Activated CD4-positive, alpha-beta T cell treated with anti-CD3 and anti-CD28 coated beads for 36 hours (primary cell): ENCODE measurements around the gene TXNDC15. TPM values are rescaled to one million over a fixed set of nuclear protein-coding genes. Genes with fewer than 3 reads are reported as not detected.
"Not testable (repeated sequence)": the region's sequence is repeated elsewhere in the genome, so short reads cannot be mapped to it uniquely, and the experiment has no call there.

Experiments used
- ATAC-seq: fragments of 200-7000 bp; cut with Tn5 transposase; one replicate; pipeline ENCODE4 v1.10.0; 2021; ENCODE audit warnings: mild to moderate bottlenecking, moderate library complexity
- CTCF ChIA-PET: fragments of 350-600 bp; sonication (Branson Sonifier 250); formaldehyde crosslinking; loops from one replicate; lab custom pipeline; 2021; ENCODE audit warnings: antibody characterized with exemption; lab: Charles Lee
- POLR2A ChIA-PET: fragments of 350-600 bp; sonication (Branson Sonifier 250); formaldehyde crosslinking; loops from one replicate; lab custom pipeline; 2021; ENCODE audit warnings: antibody characterized with exemption, inconsistent platforms; lab: Charles Lee
- DNase-seq: peaks from one replicate; pipeline ENCODE4 v3.0.0-alpha.2; 2020
- H3K27ac Mint-ChIP-seq: one replicate; pipeline ENCODE4 v1.8.0; 2021; ENCODE audit warnings: mixed read lengths
- H3K27me3 Mint-ChIP-seq: one replicate; pipeline ENCODE4 v1.8.0; 2021; ENCODE audit warnings: mixed read lengths
- H3K36me3 Mint-ChIP-seq: one replicate; pipeline ENCODE4 v1.8.0; 2021; ENCODE audit warnings: low read depth, mixed read lengths
- H3K4me1 Mint-ChIP-seq: one replicate; pipeline ENCODE4 v1.8.0; 2021; ENCODE audit warnings: mixed read lengths
- H3K4me3 Mint-ChIP-seq: one replicate; pipeline ENCODE4 v1.8.0; 2021; ENCODE audit warnings: mild to moderate bottlenecking, moderate library complexity, mixed read lengths
- H3K9me3 Mint-ChIP-seq: one replicate; pipeline ENCODE4 v1.8.0; 2021; ENCODE audit warnings: low read depth, mixed read lengths
- intact Hi-C, 2 experiments: fragments of 100-400 bp; cut with DNase I in 1 of 2; cut with micrococcal nuclease in 1 of 2; formaldehyde crosslinking; loops; one replicate each; pipeline versions ENCODE4 v1.14.2 to v1.15.1; 2022 to 2024; cut with DNase I, micrococcal nuclease
- total RNA-seq, 2 experiments: library from RNA; stranded (reverse); gene quantifications; one replicate each; pipeline ENCODE4 v1.2.3, GENCODE V29; 2021

The TXNDC15 gene
- 10 to 100 TPM; 16.6 to 29.1 TPM for total RNA-seq

GRCh38 chr5:134873987-134874830, at the start of gene TXNDC15:
TSS of gene TXNDC15 (plus strand) at chr5:134874371. CDS start at chr5:134874428, 57 bp downstream.
- ChIA-PET POLR2A (interaction anchor here (1.0 to 1.2 kb wide), 5 partner anchors 17 to 33 kb away, joined by 3 to 7 read pairs (median 3); partner anchors contain the start of genes C5orf24 and PCBD2), CTCF (interaction anchor here (0.8 to 2.2 kb wide), 4 partner anchors 12 to 136 kb away, joined by 3 to 11 read pairs (median 4); partner anchors contain the start of genes CAMLG and PCBD2)
- peak; percentile 90 for DNase-seq
- H3K4me1 Mint-ChIP-seq: peaks cover 37% of the 10 kb centered on the region
- H3K36me3 Mint-ChIP-seq: peaks cover 10% of the 10 kb centered on the region
- peak; percentile 83 for ATAC-seq
- no peaks in the 10 kb centered on the region for H3K27me3 Mint-ChIP-seq
- peak within 1 kb of the TSS; percentile 97 for H3K27ac Mint-ChIP-seq
- no peaks in the 10 kb centered on the region for H3K9me3 Mint-ChIP-seq
- intact Hi-C loops: loop anchor here (1.0 to 10.0 kb wide), 10 partner anchors 29 to 649 kb away; partner anchors contain the start of genes C5orf24 (in 2 of the 2), CAMLG (in 1 of the 2), DDX46 (in 1 of the 2) and JADE2 (in 1 of the 2)
- H3K4me3 Mint-ChIP-seq: peak within 1 kb of the TSS; percentile 88

- CTCF ChIA-PET: interaction anchor here (0.7 kb wide), 1 partner anchor 10 kb away, joined by 3 read pairs; no protein-coding TSS in a partner anchor
- DNase-seq: no peak
- H3K27me3 Mint-ChIP-seq: no peaks in the 10 kb centered on the region
- POLR2A ChIA-PET: interaction anchor here (0.6 kb wide), 1 partner anchor 615 kb away, joined by 5 read pairs; no protein-coding TSS in a partner anchor
- no peak for ATAC-seq
- H3K27ac Mint-ChIP-seq: no peak overlapping the region
- no peaks in the 10 kb centered on the region for H3K9me3 Mint-ChIP-seq
- H3K36me3 Mint-ChIP-seq: peaks cover 14% of the 10 kb centered on the region
- no peak overlapping the region for H3K4me3 Mint-ChIP-seq
- no peaks in the 10 kb centered on the region for H3K4me1 Mint-ChIP-seq
- intact Hi-C loops: loop anchor here in 1 of 2 experiments (5.0 kb wide), 1 partner anchor 42 kb away; no protein-coding TSS in a partner anchor
Observed at GRCh38 chr5:134824681-134825080, 49.5 kb upstream of the TXNDC15 start.

- H3K36me3 Mint-ChIP-seq: peaks cover 14% of the 10 kb centered on the region
Observed at GRCh38 chr5:134825212-134825611, 49.0 kb upstream of the TXNDC15 start.

GRCh38 chr5:134833340-134834032, 40.7 kb upstream of the TXNDC15 start:
- Mint-ChIP-seq H3K36me3 (peaks cover 11% of the 10 kb centered on the region), H3K4me1 (no peaks in the 10 kb centered on the region)
- no peak for DNase-seq

More at GRCh38 chr5:134825212-134825611, 49.0 kb upstream of the TXNDC15 start:
- Mint-ChIP-seq H3K4me1 (no peaks in the 10 kb centered on the region), H3K4me3 (no peak overlapping the region), H3K27me3 (no peaks in the 10 kb centered on the region), H3K27ac (peak overlapping the region; percentile 18), H3K9me3 (no peaks in the 10 kb centered on the region)
- DNase-seq (no peak), ATAC-seq (no peak)
- intact Hi-C loops: loop anchor here in 1 of 2 experiments (5.0 kb wide), 1 partner anchor 43 kb away; no protein-coding TSS in a partner anchor
- ChIA-PET POLR2A (no interaction called here), CTCF (no interaction called here)

GRCh38 chr5:134835623-134836022, 38.5 kb upstream of the TXNDC15 start:
- Mint-ChIP-seq H3K4me1 (no peaks in the 10 kb centered on the region), H3K4me3 (no peak overlapping the region), H3K27ac (no peak overlapping the region), H3K36me3 (peaks cover 22% of the 10 kb centered on the region), H3K9me3 (no peaks in the 10 kb centered on the region), H3K27me3 (no peaks in the 10 kb centered on the region)
- CTCF ChIA-PET: interaction anchor here (0.7 kb wide), 1 partner anchor 82 kb away, joined by 3 read pairs; no protein-coding TSS in a partner anchor
- POLR2A ChIA-PET: no interaction called here
- intact Hi-C loops: no loop called here
- ATAC-seq (no peak), DNase-seq (no peak)

More at GRCh38 chr5:134833340-134834032, 40.7 kb upstream of the TXNDC15 start:
- ChIA-PET POLR2A (interaction anchor here (1.4 kb wide), 1 partner anchor 12 kb away, joined by 3 read pairs; the partner anchor contains the start of gene C5orf24), CTCF (interaction anchor here (0.9 to 2.4 kb wide), 4 partner anchors 9 to 94 kb away, joined by 3 to 10 read pairs (median 3); partner anchors contain the start of gene C5orf24)
- Mint-ChIP-seq H3K4me3 (no peak overlapping the region), H3K27me3 (no peaks in the 10 kb centered on the region), H3K27ac (no peak overlapping the region), H3K9me3 (no peaks in the 10 kb centered on the region)
- ATAC-seq: no peak
- intact Hi-C loops: no loop called here

- no peaks in the 10 kb centered on the region for H3K27me3 Mint-ChIP-seq
- intact Hi-C loops: no loop called here
- CTCF ChIA-PET: no interaction called here
- no peaks in the 10 kb centered on the region for H3K4me1 Mint-ChIP-seq
- ATAC-seq (no peak), DNase-seq (no peak)
- POLR2A ChIA-PET: no interaction called here
- H3K36me3 Mint-ChIP-seq: peaks cover 19% of the 10 kb centered on the region
- no peak overlapping the region for H3K27ac Mint-ChIP-seq
- no peak overlapping the region for H3K4me3 Mint-ChIP-seq
- H3K9me3 Mint-ChIP-seq: no peaks in the 10 kb centered on the region
Observed at GRCh38 chr5:134837530-134838181, 36.5 kb upstream of the TXNDC15 start.

- ATAC-seq, DNase-seq, intact Hi-C loops, H3K9me3 Mint-ChIP-seq, POLR2A ChIA-PET, H3K4me3 Mint-ChIP-seq, H3K27me3 Mint-ChIP-seq, H3K4me1 Mint-ChIP-seq, CTCF ChIA-PET, H3K27ac Mint-ChIP-seq: not testable (repeated sequence)
- peaks cover 19% of the 10 kb centered on the region for H3K36me3 Mint-ChIP-seq
Observed at GRCh38 chr5:134838361-134838760, 35.8 kb upstream of the TXNDC15 start.

GRCh38 chr5:134840811-134841210, 33.4 kb upstream of the TXNDC15 start:
- DNase-seq (no peak), ATAC-seq (no peak)
- intact Hi-C loops: no loop called here
- peaks cover 26% of the 10 kb centered on the region for H3K36me3 Mint-ChIP-seq
- H3K4me3 Mint-ChIP-seq: no peak overlapping the region
- CTCF ChIA-PET: interaction anchor here (0.6 kb wide), 2 partner anchors 89 to 668 kb away, joined by 3 to 4 read pairs; no protein-coding TSS in a partner anchor
- no peaks in the 10 kb centered on the region for H3K9me3 Mint-ChIP-seq
- H3K27ac Mint-ChIP-seq: no peak overlapping the region
- no peaks in the 10 kb centered on the region for H3K27me3 Mint-ChIP-seq
- peaks cover 10% of the 10 kb centered on the region for H3K4me1 Mint-ChIP-seq
- POLR2A ChIA-PET: interaction anchor here (0.8 kb wide), 1 partner anchor 23 kb away, joined by 4 read pairs; no protein-coding TSS in a partner anchor

GRCh38 chr5:134844252-134844651, 29.9 kb upstream of the TXNDC15 start:
- POLR2A ChIA-PET: no interaction called here
- H3K4me1 Mint-ChIP-seq: peaks cover 24% of the 10 kb centered on the region

GRCh38 chr5:134845335-134845851, 28.8 kb upstream of the TXNDC15 start:
- intact Hi-C loops: loop anchor here (1.0 to 5.0 kb wide), 7 partner anchors 29 to 618 kb away; partner anchors contain the start of genes CAMLG (in 2 of the 2), PCBD2 (in 2 of the 2), TXNDC15 (in 2 of the 2) and DDX46 (in 1 of the 2)
- no peak for ATAC-seq
- ChIA-PET CTCF (interaction anchor here (1.0 to 3.5 kb wide), 7 partner anchors 11 to 107 kb away, joined by 3 to 12 read pairs (median 5); partner anchors contain the start of genes CAMLG and PCBD2), POLR2A (interaction anchor here (1.0 to 1.3 kb wide), 7 partner anchors 13 to 107 kb away, joined by 3 to 13 read pairs (median 4); partner anchors contain the start of genes CAMLG, DDX46, PCBD2 and TXNDC15)
- Mint-ChIP-seq H3K36me3 (peaks cover 33% of the 10 kb centered on the region), H3K9me3 (no peaks in the 10 kb centered on the region), H3K27ac (peak overlapping the region; percentile 97), H3K4me1 (peaks cover 27% of the 10 kb centered on the region), H3K27me3 (no peaks in the 10 kb centered on the region), H3K4me3 (peak overlapping the region; percentile 95)
- DNase-seq: no peak

More at GRCh38 chr5:134844252-134844651, 29.9 kb upstream of the TXNDC15 start:
- H3K9me3 Mint-ChIP-seq: no peaks in the 10 kb centered on the region
- H3K36me3 Mint-ChIP-seq: peaks cover 33% of the 10 kb centered on the region
- no peak overlapping the region for H3K27ac Mint-ChIP-seq
- CTCF ChIA-PET: interaction anchor here (3.5 kb wide), 1 partner anchor 10 kb away, joined by 10 read pairs; no protein-coding TSS in a partner anchor
- ATAC-seq (no peak), DNase-seq (no peak)
- intact Hi-C loops: loop anchor here in 1 of 2 experiments (2.0 kb wide), 1 partner anchor 31 kb away; the partner anchor contains the start of gene TXNDC15
- H3K27me3 Mint-ChIP-seq: no peaks in the 10 kb centered on the region
- H3K4me3 Mint-ChIP-seq: no peak overlapping the region
